ENCODE data around the gene RNF150. TPM values are rescaled to one million over a fixed set of nuclear protein-coding genes. Genes with fewer than 3 reads are reported as not detected.

The RNF150 gene
- total RNA-seq, 1 experiment from 2014 or later = 4.4 TPM

DNA sequence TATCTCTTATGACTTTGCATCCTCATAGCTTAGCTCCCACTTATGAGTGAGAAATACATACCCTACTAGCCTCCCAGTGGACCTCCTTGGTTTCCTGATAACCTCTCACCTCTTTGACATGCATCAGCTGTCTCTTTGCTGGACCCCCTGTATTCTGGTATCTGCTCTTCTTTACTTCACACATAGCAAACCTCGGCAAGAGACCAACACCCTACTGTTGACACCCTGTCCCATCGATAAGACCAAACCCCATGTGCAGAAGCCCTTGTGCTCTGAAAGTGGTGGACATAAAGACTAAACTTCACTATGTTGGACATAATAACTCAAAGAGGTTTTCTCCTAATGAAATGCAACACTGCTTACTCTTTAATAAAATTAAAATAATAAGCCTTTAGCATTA lies 75.7 kb downstream of the RNF150 start:
- Histone ChIP-seq H3K27ac (ENCODE audit: insufficient read length, low read depth, low read length) (no peak overlapping the region), H4K20me1 (ENCODE audit: control insufficient read depth, insufficient read depth, insufficient read length) (no peaks in the 10 kb centered on the region), H3K18ac (ENCODE audit: insufficient read length, low read depth, low read length) (no peak overlapping the region), H4K5ac (ENCODE audit: insufficient read length, low read depth, low read length) (no peak overlapping the region), H2BK5ac (ENCODE audit: insufficient read length, low read length) (no peak overlapping the region), H3K9ac (ENCODE audit: extremely low read depth, insufficient read length, low read length) (no peak overlapping the region), H3K79me1 (ENCODE audit: insufficient read depth, low read depth, low read length, poor library complexity, severe bottlenecking) (no peaks in the 10 kb centered on the region), H3K4ac (ENCODE audit: low read depth, low read length) (no peak overlapping the region), H2AFZ (ENCODE audit: low read length) (no peak overlapping the region), H3K14ac (ENCODE audit: insufficient read depth, low read length) (no peak overlapping the region), H3K4me1 (ENCODE audit: insufficient read depth, low read length) (no peaks in the 10 kb centered on the region), H2BK120ac (ENCODE audit: low read depth, low read length, poor library complexity, severe bottlenecking) (no peak overlapping the region), H3K23ac (ENCODE audit: insufficient read length, low read depth, low read length) (no peak overlapping the region), H4K91ac (ENCODE audit: insufficient read length, low read depth, low read length) (no peak overlapping the region), H3K9me3 (ENCODE audit: control insufficient read depth, low read depth, low read length) (no peaks in the 10 kb centered on the region), H3T11ph (ENCODE audit: low read length) (no peak overlapping the region), H2BK15ac (ENCODE audit: low read depth, low read length) (no peak overlapping the region), H2AK5ac (ENCODE audit: insufficient read length, low read length) (no peak overlapping the region), H2BK12ac (ENCODE audit: insufficient read length, low read depth, low read length) (no peak overlapping the region), H4K8ac (replicated peaks; ENCODE audit: insufficient read length, low read depth, low read length) (no peak overlapping the region), H3K4me2 (ENCODE audit: insufficient read depth, insufficient read length, low read length) (no peak overlapping the region), H3K79me2 (ENCODE audit: insufficient read depth, low read length) (no peaks in the 10 kb centered on the region), H3K56ac (ENCODE audit: insufficient read length, low read depth, low read length) (no peak overlapping the region), H3K27me3 (ENCODE audit: insufficient read depth, low read length) (no peaks in the 10 kb centered on the region), H3K23me2 (ENCODE audit: insufficient read length, low read depth, low read length, poor library complexity, severe bottlenecking) (no peaks in the 10 kb centered on the region), H2BK20ac (ENCODE audit: low read depth, low read length, poor library complexity, severe bottlenecking) (no peak overlapping the region)
- Mint-ChIP-seq H3K4me3 (no peak overlapping the region), H3K9me3 (no peaks in the 10 kb centered on the region), H3K27ac (no peak overlapping the region), H3K36me3 (ENCODE audit: insufficient read depth in 1 of 3, low read depth in 3 of 3) (0 out of 7 replicates have a peak, but pooled peaks cover 0 to 2% (median 0%) of the 10 kb centered on the region in 3 experiments), H3K27me3 (ENCODE audit: low read depth) (no peaks in the 10 kb centered on the region; the same call in 1 of the 2 replicates), H3K4me1 (peaks cover 4 to 5% of the 10 kb centered on the region in 2 experiments)
- DNase-seq = no peak
- WGBS (ENCODE audit: extremely low coverage, insufficient read length, low lambda C conversion rate) = no CpG with 5 or more reads among the region's 2 CpGs
- TF ChIP-seq, protein P1, sequence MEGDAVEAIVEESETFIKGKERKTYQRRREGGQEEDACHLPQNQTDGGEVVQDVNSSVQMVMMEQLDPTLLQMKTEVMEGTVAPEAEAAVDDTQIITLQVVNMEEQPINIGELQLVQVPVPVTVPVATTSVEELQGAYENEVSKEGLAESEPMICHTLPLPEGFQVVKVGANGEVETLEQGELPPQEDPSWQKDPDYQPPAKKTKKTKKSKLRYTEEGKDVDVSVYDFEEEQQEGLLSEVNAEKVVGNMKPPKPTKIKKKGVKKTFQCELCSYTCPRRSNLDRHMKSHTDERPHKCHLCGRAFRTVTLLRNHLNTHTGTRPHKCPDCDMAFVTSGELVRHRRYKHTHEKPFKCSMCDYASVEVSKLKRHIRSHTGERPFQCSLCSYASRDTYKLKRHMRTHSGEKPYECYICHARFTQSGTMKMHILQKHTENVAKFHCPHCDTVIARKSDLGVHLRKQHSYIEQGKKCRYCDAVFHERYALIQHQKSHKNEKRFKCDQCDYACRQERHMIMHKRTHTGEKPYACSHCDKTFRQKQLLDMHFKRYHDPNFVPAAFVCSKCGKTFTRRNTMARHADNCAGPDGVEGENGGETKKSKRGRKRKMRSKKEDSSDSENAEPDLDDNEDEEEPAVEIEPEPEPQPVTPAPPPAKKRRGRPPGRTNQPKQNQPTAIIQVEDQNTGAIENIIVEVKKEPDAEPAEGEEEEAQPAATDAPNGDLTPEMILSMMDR (conservative IDR thresholded peaks at IDR 0.05) = no peak
